ENCODE results near the gene PPIC. TPM values are rescaled to one million over a fixed set of nuclear protein-coding genes. Genes with fewer than 3 reads are reported as not detected.

Gene PPIC
- total and polyA plus RNA-seq, 8 donors, result 31.4 to 51.4 (median 38.3) TPM

DNA sequence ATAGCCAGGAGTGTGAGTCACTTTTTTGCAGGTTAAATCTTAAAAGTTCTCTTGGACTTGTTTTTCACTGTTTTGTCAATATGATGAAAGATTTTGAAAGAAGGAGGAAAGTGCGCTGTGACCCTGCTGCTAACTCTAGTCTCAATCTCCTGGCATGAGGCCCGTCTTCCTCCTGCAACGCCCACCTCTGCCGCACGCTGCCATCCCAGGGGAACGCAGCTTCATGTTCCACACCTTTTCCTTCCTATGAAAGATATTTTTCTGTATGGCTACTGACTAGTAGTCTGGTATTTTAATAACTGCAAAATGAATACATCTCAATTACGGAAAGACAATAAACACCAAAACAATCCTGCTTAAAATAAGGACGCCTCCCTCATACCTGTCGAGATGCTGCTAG lies 8.3 kb downstream of the PPIC start:
- DNase-seq, result no peak
- no peak overlapping the region for H3K27ac ChIP-seq
- H3K9me3 ChIP-seq, result no peaks in the 10 kb centered on the region
- intact Hi-C loops (cut with DNase I), result no loop called here
- no peak for TF ChIP-seq CTCF (IDR thresholded peaks at IDR 0.05)
- H3K27me3 ChIP-seq, result peaks cover 0 to under 1% of the 10 kb centered on the region in 2 donors
- no peaks in the 10 kb centered on the region for H3K4me1 ChIP-seq
- no peak for ATAC-seq
- H3K4me3 ChIP-seq, result no peak overlapping the region
- peaks cover 0 to 37% of the 10 kb centered on the region in 2 donors for H3K36me3 ChIP-seq

- intact Hi-C loops (cut with DNase I), result no loop called here
Observed at GRCh38 chr5:123014689-123015088, 21.8 kb downstream of the PPIC start.

GRCh38 chr5:123012321-123012720 lies 24.2 kb downstream of the PPIC start:
- Histone ChIP-seq H3K36me3 (peaks cover 0 to 4% of the 10 kb centered on the region in 2 donors), H3K9me3 (no peaks in the 10 kb centered on the region), H3K4me1 (no peaks in the 10 kb centered on the region), H3K27ac (no peak overlapping the region), H3K4me3 (no peak overlapping the region), H3K27me3 (no peaks in the 10 kb centered on the region)
- no peak for DNase-seq
- intact Hi-C loops (cut with DNase I), result no loop called here
- TF ChIP-seq CTCF (IDR thresholded peaks at IDR 0.05), result no peak
- ATAC-seq, result no peak

More at GRCh38 chr5:123014689-123015088, 21.8 kb downstream of the PPIC start:
- no peaks in the 10 kb centered on the region for H3K4me1 ChIP-seq
- H3K27ac ChIP-seq, result no peak overlapping the region
- ATAC-seq (no peak), DNase-seq (no peak)
- no peak for TF ChIP-seq CTCF (IDR thresholded peaks at IDR 0.05)
- H3K9me3 ChIP-seq, result no peaks in the 10 kb centered on the region
- H3K36me3 ChIP-seq, result no peaks in the 10 kb centered on the region
- no peaks in the 10 kb centered on the region for H3K27me3 ChIP-seq
- H3K4me3 ChIP-seq, result no peak overlapping the region

- no peak overlapping the region for H3K4me3 ChIP-seq
- H3K9me3 ChIP-seq, result no peaks in the 10 kb centered on the region
- no peak overlapping the region for H3K27ac ChIP-seq
- TF ChIP-seq CTCF (IDR thresholded peaks at IDR 0.05), result no peak
- no peak for DNase-seq
- ATAC-seq, result no peak
- intact Hi-C loops (cut with DNase I), result no loop called here
- no peaks in the 10 kb centered on the region for H3K27me3 ChIP-seq
- H3K36me3 ChIP-seq, result peaks cover 0 to 4% of the 10 kb centered on the region in 2 donors
- no peaks in the 10 kb centered on the region for H3K4me1 ChIP-seq
Observed at GRCh38 chr5:123007754-123008153, 28.8 kb downstream of the PPIC start.

GRCh38 chr5:123007182-123007581 lies 29.3 kb downstream of the PPIC start:
- H3K4me3 ChIP-seq, result no peak overlapping the region
- H3K4me1 ChIP-seq, result no peaks in the 10 kb centered on the region
- no peak for TF ChIP-seq CTCF (IDR thresholded peaks at IDR 0.05)
- DNase-seq, result no peak
- peaks cover 0 to 4% of the 10 kb centered on the region in 2 donors for H3K36me3 ChIP-seq
- ATAC-seq, result no peak
- H3K27me3 ChIP-seq, result no peaks in the 10 kb centered on the region
- H3K27ac ChIP-seq, result no peak overlapping the region
- H3K9me3 ChIP-seq, result no peaks in the 10 kb centered on the region
- intact Hi-C loops (cut with DNase I), result no loop called here
